Stimulated activated naive B cell treated with anti-CD40 and anti-IgM and Interleukin-4, amounts not matched to agents 10 μg/mL and 1 μg/mL and 100 μg/mL, for 72 hours (primary cell): ENCODE results near the gene HOXD13.

ENCODE experiments used
- ATAC-seq, 2 donors: fragments of 150-1000 bp; cut with Tn5 transposase; replicated peaks; 2 replicates each; pipeline ENCODE4 v1.10.0; 2021; ENCODE audit warnings: moderate library complexity in 1 of 2
- DNase-seq: peaks from one replicate; pipeline ENCODE4 v3.0.0; 2021
- H3K27ac Mint-ChIP-seq: one replicate; pipeline ENCODE4 v1.8.0; 2022; ENCODE audit warnings: mild to moderate bottlenecking, mixed read lengths
- H3K27me3 Mint-ChIP-seq, 2 donors: one replicate each; pipeline ENCODE4 v1.8.0; 2022; ENCODE audit warnings: mixed read lengths in 2 of 2
- H3K36me3 Mint-ChIP-seq, 2 donors: one replicate each; pipeline ENCODE4 v1.8.0; 2022; ENCODE audit warnings: mixed read lengths in 2 of 2, mild to moderate bottlenecking in 1 of 2
- H3K4me1 Mint-ChIP-seq, 2 donors: one replicate each; pipeline ENCODE4 v1.8.0; 2022; ENCODE audit warnings: mixed read lengths in 2 of 2, mild to moderate bottlenecking in 1 of 2
- H3K4me3 Mint-ChIP-seq, 2 donors: one replicate each; pipeline ENCODE4 v1.8.0; 2022; ENCODE audit warnings: mild to moderate bottlenecking in 2 of 2, mixed read lengths in 2 of 2, moderate library complexity in 1 of 2
- H3K9me3 Mint-ChIP-seq, 2 donors: one replicate each; pipeline ENCODE4 v1.8.0; 2022; ENCODE audit warnings: mixed read lengths in 2 of 2, mild to moderate bottlenecking in 1 of 2

HOXD13 gene

DNA sequence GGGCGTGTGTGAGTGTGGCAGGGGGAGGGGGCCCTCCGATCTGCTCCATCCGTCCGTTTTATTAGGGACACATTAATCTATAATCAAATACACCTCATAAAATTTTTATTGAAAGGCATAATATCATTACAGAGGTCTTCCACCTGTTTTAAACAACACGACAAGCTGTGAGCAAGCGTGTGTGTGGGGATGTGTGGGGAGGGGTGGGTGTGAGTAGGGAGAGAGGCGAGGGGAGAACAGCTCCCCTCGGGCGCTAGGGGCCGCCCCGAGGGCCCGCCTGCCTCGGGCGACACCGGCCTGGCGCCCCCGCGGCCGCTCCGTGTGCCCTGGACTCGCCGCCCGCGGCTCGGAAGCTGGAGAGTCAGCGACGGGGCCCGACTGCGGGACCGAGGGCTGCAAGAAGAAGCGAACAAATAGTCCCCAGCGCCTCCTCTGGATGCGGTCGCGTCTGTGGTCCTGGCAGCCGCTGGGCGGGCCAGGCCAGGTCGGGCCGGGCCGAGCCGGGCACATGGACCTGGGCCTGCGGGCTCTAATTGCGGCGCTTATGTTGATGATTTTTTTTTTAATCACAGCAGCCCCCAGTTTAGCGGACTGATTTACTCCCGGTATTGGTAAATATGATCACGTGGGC, 29.6 kb downstream of the HOXD13 start:
- Mint-ChIP-seq H3K27me3 (peaks cover 76 to 77% of the 10 kb centered on the region in 2 donors), H3K9me3 (no peaks in the 10 kb centered on the region), H3K27ac (peak overlapping the region; percentile 76), H3K4me1 (peaks cover 10 to 15% of the 10 kb centered on the region in 2 donors), H3K4me3 (peak overlapping the region; percentile 67 to 70), H3K36me3 (peaks cover 0 to 2% of the 10 kb centered on the region in 2 donors)
- ATAC-seq, result no peak
- DNase-seq, result no peak

DNA sequence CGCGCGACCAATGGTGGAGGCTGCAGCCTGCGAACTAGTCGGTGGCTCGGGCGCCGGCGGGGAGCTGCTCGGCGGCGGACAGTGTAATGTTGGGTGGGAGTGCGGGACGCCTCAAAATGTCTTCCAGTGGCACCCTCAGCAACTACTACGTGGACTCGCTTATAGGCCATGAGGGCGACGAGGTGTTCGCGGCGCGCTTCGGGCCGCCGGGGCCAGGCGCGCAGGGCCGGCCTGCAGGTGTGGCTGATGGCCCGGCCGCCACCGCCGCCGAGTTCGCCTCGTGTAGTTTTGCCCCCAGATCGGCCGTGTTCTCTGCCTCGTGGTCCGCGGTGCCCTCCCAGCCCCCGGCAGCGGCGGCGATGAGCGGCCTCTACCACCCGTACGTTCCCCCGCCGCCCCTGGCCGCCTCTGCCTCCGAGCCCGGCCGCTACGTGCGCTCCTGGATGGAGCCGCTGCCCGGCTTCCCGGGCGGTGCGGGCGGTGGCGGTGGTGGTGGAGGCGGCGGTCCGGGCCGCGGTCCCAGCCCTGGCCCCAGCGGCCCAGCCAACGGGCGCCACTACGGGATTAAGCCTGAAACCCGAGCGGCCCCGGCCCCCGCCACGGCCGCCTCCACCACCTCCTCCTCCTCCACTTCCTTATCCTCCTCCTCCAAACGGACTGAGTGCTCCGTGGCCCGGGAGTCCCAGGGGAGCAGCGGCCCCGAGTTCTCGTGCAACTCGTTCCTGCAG, 30.3 kb downstream of the HOXD13 start, which contains the start of gene HOXD9:
Gene HOXD9 (plus strand): TSS at position 37 of the 728 bp plus-strand sequence. CDS start 50 bp downstream, at position 87.
- Mint-ChIP-seq H3K4me3 (peak within 1 kb of the TSS; percentile 67 to 70), H3K27ac (peak within 1 kb of the TSS; percentile 76), H3K4me1 (peaks cover 10 to 16% of the 10 kb centered on the region in 2 donors), H3K9me3 (no peaks in the 10 kb centered on the region), H3K36me3 (peaks cover 0 to 2% of the 10 kb centered on the region in 2 donors), H3K27me3 (peaks cover 74 to 76% of the 10 kb centered on the region in 2 donors)
- DNase-seq (no peak), ATAC-seq (no peak)

DNA sequence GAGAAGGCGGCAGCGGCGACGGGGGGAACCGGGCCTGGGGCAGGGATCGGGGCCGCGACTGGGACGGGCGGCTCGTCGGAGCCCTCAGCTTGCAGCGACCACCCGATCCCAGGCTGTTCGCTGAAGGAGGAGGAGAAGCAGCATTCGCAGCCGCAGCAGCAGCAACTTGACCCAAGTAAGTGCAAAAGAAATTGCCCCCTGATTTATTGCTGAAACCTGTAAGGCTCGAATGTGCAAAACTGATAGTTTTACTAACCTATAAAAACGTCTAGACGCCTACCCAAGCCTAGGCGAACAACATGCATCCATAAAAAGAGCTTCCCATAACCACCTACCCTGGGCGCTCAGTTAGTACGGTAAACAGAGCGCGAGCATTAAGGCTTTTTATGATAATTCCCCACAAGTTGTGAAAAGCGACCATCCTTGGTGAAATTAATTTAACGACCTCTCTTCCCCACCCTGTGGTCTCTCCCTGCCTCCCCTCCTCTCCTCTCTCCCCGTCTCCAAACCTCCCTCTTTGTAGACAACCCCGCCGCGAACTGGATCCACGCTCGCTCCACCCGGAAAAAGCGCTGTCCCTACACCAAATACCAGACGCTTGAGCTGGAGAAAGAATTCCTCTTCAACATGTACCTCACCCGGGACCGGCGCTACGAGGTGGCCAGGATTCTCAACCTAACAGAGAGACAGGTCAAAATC, 31.0 kb downstream of the HOXD13 start:
- peak overlapping the region; percentile 27 to 54 for H3K4me3 Mint-ChIP-seq
- ATAC-seq (no peak), DNase-seq (no peak)
- H3K4me1 Mint-ChIP-seq, result peaks cover 13 to 23% of the 10 kb centered on the region in 2 donors
- no peaks in the 10 kb centered on the region for H3K9me3 Mint-ChIP-seq
- peaks cover 0 to 2% of the 10 kb centered on the region in 2 donors for H3K36me3 Mint-ChIP-seq
- peaks cover 74 to 76% of the 10 kb centered on the region in 2 donors for H3K27me3 Mint-ChIP-seq
- H3K27ac Mint-ChIP-seq, result peak overlapping the region; percentile 11

DNA sequence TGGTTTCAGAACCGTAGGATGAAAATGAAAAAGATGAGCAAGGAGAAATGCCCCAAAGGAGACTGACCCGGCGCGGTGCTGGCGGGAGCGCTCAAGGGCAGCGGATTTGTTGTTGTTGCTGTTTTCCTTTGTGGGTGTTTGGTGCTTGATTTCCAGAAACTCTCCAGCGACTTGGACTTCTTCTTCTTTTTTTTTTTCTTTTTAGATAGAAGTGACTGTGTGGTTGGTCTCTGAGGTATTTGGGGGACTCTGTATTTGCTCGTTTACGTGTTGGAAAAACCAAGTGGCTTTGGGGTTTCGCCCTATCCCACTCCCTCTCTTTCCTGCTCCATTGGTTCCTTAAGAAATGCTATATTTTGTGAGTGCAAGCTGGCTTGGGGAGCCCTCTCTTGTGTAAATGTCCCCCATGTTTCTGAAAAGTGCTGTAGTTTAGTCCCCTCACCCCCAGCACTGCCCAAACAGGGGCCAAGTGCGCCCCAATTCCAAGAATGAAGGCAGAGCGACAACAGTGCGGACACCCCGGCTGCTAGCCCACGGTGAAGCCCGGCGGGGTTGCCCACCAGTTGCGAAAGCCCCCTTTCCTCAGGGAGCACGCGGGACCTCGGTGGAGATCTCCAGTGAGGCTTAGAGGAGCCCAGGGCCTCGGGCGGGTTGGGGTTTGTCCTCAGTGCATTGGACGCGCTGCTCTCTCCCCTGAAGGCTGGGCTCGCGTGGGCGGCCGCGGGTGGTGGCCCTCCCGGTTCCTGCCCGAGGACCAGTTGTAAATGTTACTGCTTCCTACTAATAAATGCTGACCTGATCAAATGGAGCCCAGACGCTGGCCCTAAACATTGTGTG, 31.8 kb downstream of the HOXD13 start:
- Mint-ChIP-seq H3K4me1 (peaks cover 13 to 31% of the 10 kb centered on the region in 2 donors), H3K27ac (peak overlapping the region; percentile 70), H3K4me3 (peak overlapping the region in 1 of 2 donors; percentile 27), H3K36me3 (peaks cover 2 to 3% of the 10 kb centered on the region in 2 donors), H3K9me3 (no peaks in the 10 kb centered on the region), H3K27me3 (peaks cover 74 to 75% of the 10 kb centered on the region in 2 donors)
- DNase-seq, result no peak
- ATAC-seq, result no peak

DNA sequence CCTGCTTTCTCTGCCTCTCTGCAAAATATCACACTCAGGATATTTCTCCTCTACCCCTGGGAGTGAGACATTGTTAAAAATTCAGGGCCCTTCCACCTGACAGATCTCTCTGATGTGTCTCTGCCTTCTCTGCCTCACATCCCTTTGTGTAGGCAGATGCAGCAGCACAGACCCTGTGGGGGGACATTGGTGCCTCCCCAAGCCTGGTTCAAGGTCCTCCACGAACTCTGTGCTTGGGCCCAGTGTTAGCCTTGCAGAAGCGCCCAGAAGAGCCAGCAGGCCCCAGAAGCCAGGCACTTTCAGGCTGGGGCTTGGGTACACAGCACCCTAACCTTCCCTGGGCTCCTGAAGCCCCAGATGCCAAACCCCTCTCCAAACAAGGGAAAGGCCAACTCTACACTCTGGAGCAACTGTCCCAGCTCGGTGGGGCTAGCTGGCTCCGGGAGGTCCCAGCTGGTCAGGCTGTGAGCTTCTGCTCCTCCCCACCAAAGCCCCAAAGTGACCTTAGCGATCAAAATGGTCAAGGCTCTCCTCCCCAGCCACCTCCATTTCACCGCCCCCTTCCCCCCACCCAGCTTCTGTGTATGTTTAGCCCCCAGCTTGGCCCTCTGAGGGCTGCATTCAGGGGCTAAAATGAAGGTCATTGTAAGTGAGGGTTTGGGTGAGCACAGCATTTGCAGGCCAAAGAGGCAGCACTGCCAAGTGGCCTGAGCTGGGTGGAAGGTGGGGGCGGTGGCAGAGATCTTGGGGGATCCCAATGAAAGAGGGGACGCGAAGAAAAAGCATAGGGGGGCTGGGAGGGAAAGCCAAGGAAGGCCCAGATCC, 32.6 kb downstream of the HOXD13 start:
- Mint-ChIP-seq H3K4me1 (peaks cover 13 to 32% of the 10 kb centered on the region in 2 donors), H3K27ac (peak overlapping the region; percentile 70), H3K27me3 (peaks cover 67 to 68% of the 10 kb centered on the region in 2 donors), H3K9me3 (no peaks in the 10 kb centered on the region), H3K36me3 (peaks cover 2 to 3% of the 10 kb centered on the region in 2 donors), H3K4me3 (no peak overlapping the region)
- ATAC-seq (no peak), DNase-seq (no peak)

DNA sequence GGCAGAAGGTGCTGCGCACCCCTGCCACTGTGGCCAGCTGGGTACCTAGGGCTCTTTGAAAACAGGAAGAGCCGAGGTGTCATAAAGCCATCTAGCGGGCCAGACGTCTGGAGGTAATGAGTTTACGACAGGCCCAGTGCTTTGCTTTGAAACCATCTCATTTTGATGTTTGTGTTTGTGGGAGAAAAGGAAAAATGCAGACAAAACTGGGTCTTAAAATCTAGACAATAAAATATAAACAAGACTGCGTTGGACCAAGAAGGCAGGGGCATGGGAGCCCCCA, 33.2 kb downstream of the HOXD13 start:
- Mint-ChIP-seq H3K27me3 (peaks cover 63 to 65% of the 10 kb centered on the region in 2 donors), H3K9me3 (no peaks in the 10 kb centered on the region), H3K27ac (peak overlapping the region; percentile 7), H3K36me3 (peaks cover 2 to 3% of the 10 kb centered on the region in 2 donors), H3K4me3 (no peak overlapping the region), H3K4me1 (peaks cover 13 to 36% of the 10 kb centered on the region in 2 donors)
- no peak for DNase-seq
- no peak for ATAC-seq

DNA sequence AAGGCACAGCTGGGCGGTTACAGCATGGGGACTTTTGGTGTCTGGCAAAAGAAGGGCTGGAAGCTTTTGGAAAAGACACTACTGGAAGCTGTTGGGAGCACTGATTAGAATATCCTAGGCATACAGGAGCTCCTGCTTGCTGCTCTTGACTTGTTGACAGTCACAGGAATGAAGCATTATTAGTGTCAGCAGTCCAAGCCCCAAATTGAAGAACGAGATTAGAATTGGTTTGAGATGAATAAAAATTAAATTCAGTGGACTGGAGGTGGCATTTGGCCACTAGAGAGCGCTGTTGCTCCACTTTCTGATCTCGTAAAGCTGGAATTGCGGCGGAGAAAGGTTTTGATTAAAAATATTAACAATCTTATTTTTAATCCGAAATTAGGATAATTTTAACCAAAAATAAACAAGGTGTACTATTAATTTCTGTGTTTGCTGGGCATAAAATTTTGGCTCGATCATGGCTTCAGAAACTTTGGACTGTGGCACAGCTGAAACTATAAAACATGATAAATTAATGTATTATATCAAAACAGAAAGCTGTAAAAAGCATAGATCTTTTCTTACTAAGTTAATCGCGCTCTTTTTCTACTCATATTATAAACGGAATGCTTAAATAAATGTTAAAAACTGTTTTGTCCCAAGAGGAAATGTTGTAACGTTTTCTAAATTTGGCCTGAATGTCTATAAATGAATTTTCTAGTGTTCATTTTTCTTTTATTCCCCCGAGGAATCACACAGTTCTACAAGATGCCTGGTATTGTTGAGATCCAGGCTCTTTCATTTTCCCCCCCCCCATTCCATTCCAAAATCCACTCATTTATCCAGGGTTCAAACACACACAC, 34.6 kb downstream of the HOXD13 start:
- no peaks in the 10 kb centered on the region for H3K9me3 Mint-ChIP-seq
- ATAC-seq (no peak), DNase-seq (no peak)
- peaks cover 63 to 66% of the 10 kb centered on the region in 2 donors for H3K27me3 Mint-ChIP-seq
- peaks cover 0 to 3% of the 10 kb centered on the region in 2 donors for H3K36me3 Mint-ChIP-seq
- peak overlapping the region; percentile 51 for H3K27ac Mint-ChIP-seq
- H3K4me3 Mint-ChIP-seq, result no peak overlapping the region
- peaks cover 18 to 44% of the 10 kb centered on the region in 2 donors for H3K4me1 Mint-ChIP-seq

DNA sequence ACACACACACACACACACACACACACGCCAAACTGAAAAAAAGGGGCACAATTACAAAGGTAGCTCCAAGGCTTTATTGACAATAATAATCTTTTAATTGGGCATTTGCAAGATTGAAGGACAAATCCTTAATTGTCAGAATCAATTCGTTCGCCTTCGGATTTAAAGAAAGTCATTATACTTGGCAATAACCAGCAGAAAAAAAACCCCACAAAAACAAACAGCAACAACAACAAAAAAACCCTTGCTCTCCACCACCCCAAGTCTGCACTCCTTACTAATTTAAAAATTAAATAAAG, 35.2 kb downstream of the HOXD13 start:
- Mint-ChIP-seq H3K27ac (peak overlapping the region; percentile 88), H3K4me3 (no peak overlapping the region), H3K36me3 (peaks cover 1 to 6% of the 10 kb centered on the region in 2 donors), H3K27me3 (peaks cover 67 to 71% of the 10 kb centered on the region in 2 donors), H3K4me1 (peaks cover 20 to 45% of the 10 kb centered on the region in 2 donors), H3K9me3 (no peaks in the 10 kb centered on the region)
- DNase-seq (no peak), ATAC-seq (no peak)

DNA sequence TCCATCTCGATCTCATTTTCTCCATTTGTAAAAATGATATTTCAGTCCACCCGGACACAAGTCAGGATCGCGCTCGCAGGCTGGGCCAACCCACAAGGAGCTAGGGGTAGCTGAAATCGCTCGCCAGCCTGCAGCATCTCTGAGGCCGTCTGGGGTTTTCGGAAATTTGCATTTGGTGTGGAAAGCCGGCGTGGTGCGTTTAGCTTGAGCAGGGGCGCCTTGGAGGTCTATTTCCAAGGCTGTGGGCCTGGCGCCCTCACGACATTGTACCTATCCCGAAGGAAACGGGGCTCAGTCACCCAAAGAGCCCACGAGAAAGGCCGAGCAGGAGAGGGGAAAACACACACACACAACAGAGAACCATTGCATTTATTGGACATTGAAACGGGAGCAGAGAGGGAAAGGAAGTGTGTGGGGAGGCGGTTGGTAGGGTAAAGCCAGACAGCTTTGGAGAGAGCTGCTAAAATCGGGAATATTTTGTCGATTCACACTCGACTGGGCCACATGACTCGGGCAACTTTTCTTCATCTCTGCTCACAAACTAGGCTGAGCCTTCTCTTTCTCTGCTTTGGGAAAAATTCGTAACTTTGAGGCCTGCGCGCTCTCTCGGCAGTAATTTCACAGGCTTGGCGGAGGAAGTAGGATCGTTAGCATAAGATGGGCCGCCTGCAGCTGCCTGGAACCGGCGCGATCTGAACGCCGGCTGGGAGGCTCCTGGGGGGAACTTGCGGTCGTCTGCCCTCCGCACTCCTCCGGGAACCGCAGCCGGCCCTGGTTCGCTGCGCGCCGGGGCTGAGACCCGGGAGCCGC, 35.9 kb downstream of the HOXD13 start:
- Mint-ChIP-seq H3K27ac (peak overlapping the region; percentile 88), H3K4me3 (peak overlapping the region; percentile 28 to 48), H3K9me3 (peaks cover 0 to 2% of the 10 kb centered on the region in 2 donors), H3K27me3 (peaks cover 71 to 75% of the 10 kb centered on the region in 2 donors), H3K36me3 (peaks cover 1 to 6% of the 10 kb centered on the region in 2 donors), H3K4me1 (peaks cover 20 to 44% of the 10 kb centered on the region in 2 donors)
- DNase-seq (no peak), ATAC-seq (no peak)

DNA sequence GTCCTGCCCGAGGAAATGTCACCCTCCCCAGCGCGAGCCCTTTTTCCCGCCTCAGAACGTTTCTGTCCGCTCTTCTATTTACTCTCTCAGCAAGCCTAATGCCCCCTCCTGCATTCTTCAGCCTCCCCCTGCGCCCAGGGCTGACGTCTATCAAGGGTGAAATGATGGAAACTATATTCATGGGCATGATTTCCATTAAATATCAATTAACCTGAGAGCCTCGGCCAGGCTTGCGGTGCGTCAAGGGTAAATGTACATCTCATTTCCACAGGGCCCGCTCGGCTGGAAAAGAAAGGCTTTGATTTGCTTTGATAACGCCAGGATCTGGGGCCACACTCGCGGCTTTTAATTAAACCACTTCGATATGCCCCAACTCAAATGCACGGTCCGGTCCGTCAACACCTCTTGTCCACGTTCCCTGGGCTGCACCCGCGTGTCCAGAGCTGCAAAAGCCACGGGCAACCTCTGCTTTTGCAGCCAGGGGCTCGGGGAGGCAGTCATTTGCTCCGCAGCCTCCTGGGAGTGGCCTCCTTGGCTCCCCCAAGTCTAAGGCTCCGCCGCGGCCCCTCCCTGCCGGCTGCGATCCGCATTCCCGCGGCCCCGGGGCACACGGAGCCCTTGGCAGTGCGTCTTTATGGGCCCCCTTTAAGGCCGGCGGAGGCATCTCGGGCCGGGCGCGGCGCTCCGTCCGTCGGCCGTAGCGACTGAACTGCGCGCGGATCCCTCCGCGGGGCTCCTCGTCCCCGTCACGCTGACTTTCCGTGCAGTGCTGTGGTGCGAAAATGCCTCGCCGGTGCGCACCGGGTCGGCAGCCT, 36.7 kb downstream of the HOXD13 start, which contains the start of gene HOXD8:
Gene HOXD8 (plus strand): TSS at position 724 of the 815 bp plus-strand sequence. CDS start 662 bp downstream, outside the sequence.
- H3K9me3 Mint-ChIP-seq, result peaks cover 0 to 2% of the 10 kb centered on the region in 2 donors
- peak within 1 kb of the TSS; percentile 88 for H3K27ac Mint-ChIP-seq
- DNase-seq (no peak), ATAC-seq (no peak)
- peaks cover 1 to 6% of the 10 kb centered on the region in 2 donors for H3K36me3 Mint-ChIP-seq
- H3K4me3 Mint-ChIP-seq, result peak within 1 kb of the TSS; percentile 54 to 71
- peaks cover 73 to 75% of the 10 kb centered on the region in 2 donors for H3K27me3 Mint-ChIP-seq
- peaks cover 14 to 37% of the 10 kb centered on the region in 2 donors for H3K4me1 Mint-ChIP-seq

DNA sequence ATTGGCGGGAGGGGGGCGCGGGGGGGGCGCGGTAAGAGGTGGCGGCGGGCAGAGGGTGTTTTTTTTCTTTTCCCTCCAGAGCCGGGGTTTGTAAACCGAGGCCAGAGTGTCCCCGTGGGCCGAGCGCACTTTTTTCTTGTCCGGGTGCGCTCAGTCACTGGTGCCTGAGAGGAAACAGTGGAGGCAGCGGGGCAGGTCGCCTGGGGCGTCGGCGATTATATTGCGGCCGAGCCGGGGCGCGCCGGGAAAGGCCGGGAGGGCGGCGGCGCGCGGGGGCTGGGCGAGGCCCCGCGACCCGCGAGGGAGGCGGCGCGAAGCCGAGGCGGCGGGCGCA, 37.3 kb downstream of the HOXD13 start:
- Mint-ChIP-seq H3K27ac (no peak overlapping the region), H3K36me3 (peaks cover 1 to 6% of the 10 kb centered on the region in 2 donors), H3K9me3 (peaks cover 0 to 2% of the 10 kb centered on the region in 2 donors), H3K27me3 (peaks cover 68 to 75% of the 10 kb centered on the region in 2 donors), H3K4me3 (no peak overlapping the region), H3K4me1 (peaks cover 14 to 34% of the 10 kb centered on the region in 2 donors)
- DNase-seq, result no peak
- no peak for ATAC-seq
